Measurements from ENCODE around the gene CGRRF1.

The CGRRF1 gene

DNA sequence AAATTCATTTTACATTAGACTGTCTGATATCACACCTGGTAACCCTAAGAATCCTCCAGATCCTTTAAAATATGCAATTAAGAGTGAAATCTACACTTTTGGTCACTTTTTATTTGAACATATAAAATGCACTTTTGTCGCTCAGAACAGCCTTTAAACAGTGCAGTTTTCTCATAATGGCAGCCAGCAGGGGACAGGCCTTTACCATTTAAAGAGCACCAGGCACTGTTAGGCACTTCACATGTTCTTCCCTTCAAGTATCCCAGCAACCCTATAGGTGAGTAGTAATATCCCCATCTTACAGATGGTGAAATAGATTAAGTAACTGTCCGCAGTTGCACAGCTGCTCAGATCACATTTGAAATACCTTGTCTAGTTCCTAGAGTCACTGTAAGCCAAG lies 45.9 kb downstream of the CGRRF1 start:
- Histone ChIP-seq H3K36me3 (ENCODE audit: control insufficient read depth, insufficient read depth, low read length) (no peaks in the 10 kb centered on the region), H3K27me3 (replicated peaks; ENCODE audit: control insufficient read depth, insufficient read depth, low read length) (no peaks in the 10 kb centered on the region), H3K4me3 (replicated peaks; ENCODE audit: low read depth, low read length) (no peak overlapping the region)
- TF ChIP-seq, protein P1, sequence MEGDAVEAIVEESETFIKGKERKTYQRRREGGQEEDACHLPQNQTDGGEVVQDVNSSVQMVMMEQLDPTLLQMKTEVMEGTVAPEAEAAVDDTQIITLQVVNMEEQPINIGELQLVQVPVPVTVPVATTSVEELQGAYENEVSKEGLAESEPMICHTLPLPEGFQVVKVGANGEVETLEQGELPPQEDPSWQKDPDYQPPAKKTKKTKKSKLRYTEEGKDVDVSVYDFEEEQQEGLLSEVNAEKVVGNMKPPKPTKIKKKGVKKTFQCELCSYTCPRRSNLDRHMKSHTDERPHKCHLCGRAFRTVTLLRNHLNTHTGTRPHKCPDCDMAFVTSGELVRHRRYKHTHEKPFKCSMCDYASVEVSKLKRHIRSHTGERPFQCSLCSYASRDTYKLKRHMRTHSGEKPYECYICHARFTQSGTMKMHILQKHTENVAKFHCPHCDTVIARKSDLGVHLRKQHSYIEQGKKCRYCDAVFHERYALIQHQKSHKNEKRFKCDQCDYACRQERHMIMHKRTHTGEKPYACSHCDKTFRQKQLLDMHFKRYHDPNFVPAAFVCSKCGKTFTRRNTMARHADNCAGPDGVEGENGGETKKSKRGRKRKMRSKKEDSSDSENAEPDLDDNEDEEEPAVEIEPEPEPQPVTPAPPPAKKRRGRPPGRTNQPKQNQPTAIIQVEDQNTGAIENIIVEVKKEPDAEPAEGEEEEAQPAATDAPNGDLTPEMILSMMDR (IDR thresholded peaks at IDR 0.05; ENCODE audit: insufficient read depth, low read length, poor library complexity, severe bottlenecking) = no peak
- DNase-seq (ENCODE audit: extremely low read depth, insufficient read length) = no peak

DNA sequence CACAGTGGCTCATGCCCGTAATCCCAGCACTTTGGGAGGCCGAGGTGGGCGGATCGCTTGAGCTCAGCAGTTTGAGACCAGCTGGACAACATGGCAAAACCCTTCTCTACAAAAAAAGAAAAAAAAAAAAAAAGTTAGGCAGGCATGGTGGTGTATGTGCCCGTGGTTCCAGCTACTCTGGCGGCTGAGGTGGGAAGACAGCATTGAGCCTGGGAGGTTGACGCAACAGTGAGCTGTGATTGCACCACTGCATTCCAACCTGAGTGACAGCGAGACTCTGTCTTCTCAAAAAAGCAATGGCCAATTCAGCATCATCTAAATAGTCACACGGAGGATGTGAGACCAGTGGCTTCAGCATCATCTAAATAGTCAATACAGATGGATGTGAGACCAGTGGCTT lies 46.8 kb downstream of the CGRRF1 start:
- H3K4me3 ChIP-seq (replicated peaks; ENCODE audit: low read depth, low read length) = no peak overlapping the region
- no peaks in the 10 kb centered on the region for H3K36me3 ChIP-seq (ENCODE audit: control insufficient read depth, insufficient read depth, low read length)
- TF ChIP-seq, protein P1 (IDR thresholded peaks at IDR 0.05; ENCODE audit: insufficient read depth, low read length, poor library complexity, severe bottlenecking) = no peak
- no peaks in the 10 kb centered on the region for H3K27me3 ChIP-seq (replicated peaks; ENCODE audit: control insufficient read depth, insufficient read depth, low read length)
- no peak for DNase-seq (ENCODE audit: extremely low read depth, insufficient read length)

DNA sequence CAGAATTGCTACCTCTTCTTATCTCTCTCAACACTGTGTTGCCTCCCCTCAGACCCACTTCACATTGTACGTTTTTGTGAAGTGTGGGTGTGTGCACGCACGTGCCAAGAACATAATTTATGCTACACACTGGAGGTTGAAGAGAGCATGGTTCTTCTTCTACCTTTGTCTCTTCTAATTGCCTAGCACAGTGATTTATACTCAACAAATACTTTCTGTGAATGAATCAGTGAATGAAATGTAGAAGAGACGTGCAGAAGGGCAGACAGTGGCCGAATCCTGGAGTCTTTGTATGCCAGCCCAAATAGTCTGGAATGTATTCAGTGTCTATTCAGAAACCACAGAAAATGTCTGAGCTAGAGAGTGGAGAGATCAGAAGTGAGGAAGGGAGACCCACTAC lies 52.6 kb downstream of the CGRRF1 start:
- no peaks in the 10 kb centered on the region for H3K27me3 ChIP-seq (replicated peaks; ENCODE audit: control insufficient read depth, insufficient read depth, low read length)
- H3K36me3 ChIP-seq (ENCODE audit: control insufficient read depth, insufficient read depth, low read length) = no peaks in the 10 kb centered on the region
- TF ChIP-seq, protein P1 (IDR thresholded peaks at IDR 0.05; ENCODE audit: insufficient read depth, low read length, poor library complexity, severe bottlenecking) = no peak
- DNase-seq (ENCODE audit: extremely low read depth, insufficient read length) = no peak
- no peak overlapping the region for H3K4me3 ChIP-seq (replicated peaks; ENCODE audit: low read depth, low read length)

DNA sequence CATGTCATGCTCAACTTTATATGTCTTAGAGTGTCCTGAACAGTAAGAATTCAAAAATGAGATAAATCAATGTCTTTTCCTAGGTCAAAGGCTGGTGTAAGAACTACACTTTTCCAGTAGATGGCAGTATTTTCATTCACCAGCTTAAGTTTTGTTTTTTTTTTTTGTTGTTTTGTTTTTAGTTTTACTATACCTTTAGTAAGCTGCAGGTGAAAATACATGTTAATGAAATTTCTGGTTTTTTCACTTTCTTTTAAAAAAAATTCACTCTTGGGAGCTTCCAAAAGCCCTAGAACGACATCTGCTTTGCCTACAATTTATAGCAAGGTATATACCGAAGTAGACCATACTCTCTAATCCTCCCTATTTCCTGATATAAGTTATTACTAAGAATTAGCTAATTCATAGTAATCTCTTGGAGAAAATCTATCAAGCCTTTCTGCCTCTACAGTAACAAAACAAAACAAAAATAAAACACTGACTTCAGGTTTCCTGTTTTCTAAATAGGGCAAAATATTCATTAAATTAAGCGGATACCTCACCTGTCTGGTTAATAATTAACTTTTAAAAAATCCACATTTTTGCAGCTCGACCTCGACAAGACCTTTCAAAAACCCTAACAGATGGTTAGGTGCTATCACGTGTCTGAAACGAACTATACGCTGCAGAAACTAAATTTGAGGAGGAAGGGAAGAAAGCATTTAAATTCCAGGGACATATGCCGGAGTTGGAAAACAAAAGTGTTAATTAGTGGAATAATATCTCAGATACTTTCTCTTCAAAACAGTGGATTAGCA lies 54.6 kb downstream of the CGRRF1 start:
- peak; percentile 41 for DNase-seq (ENCODE audit: extremely low read depth, insufficient read length)
- Histone ChIP-seq H3K36me3 (ENCODE audit: control insufficient read depth, insufficient read depth, low read length) (no peaks in the 10 kb centered on the region), H3K27me3 (replicated peaks; ENCODE audit: control insufficient read depth, insufficient read depth, low read length) (no peaks in the 10 kb centered on the region), H3K4me3 (replicated peaks; ENCODE audit: low read depth, low read length) (peak overlapping the region; percentile 63)
- TF ChIP-seq, protein P1 (IDR thresholded peaks at IDR 0.05; ENCODE audit: insufficient read depth, low read length, poor library complexity, severe bottlenecking) = peak; percentile 59

DNA sequence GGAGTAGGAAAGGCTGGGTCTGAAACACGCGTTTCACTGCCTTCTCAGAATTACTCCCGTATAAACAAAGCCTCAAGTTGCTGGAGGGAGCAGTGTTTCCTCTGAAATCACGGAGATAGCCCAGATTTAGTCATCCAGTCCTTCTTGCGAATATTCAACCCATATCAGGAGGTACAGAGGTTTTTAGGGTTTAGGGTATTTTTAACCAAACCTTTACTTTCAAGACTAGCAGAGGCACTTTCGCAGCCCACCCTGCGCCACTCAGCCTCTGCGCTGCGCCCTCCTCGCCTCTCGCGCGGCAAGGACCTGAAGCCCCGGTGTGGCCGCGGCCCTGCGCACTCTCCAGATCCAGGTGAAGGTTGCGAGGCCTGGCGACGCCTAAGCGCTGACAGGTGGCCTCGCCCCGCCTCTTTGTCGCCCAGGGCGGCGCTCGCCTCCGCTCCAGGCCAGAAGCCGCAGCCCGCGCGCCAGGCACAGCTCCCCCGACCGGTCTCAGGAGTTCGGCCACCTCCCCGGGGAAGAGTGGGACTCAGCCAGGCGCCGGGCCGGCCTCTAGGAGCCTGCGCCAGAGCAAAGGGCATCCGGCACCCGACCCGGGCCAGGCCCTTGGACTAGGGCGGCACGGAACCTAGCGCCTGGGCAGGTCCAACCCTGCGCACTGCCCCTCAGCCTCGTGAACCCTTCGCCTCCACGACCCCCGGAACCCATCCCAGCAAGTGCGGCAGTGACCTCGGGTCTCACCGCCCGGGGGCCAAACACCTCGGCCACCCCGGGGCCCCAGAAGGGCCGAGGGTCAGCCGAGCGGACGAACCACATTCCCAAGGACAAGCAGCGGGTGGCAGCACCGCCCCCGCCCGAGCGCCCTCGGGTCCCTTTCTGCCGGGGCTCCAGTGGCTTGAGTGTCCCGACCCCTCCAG lies 55.4 kb downstream of the CGRRF1 start:
- Histone ChIP-seq H3K36me3 (ENCODE audit: control insufficient read depth, insufficient read depth, low read length) (no peaks in the 10 kb centered on the region), H3K27me3 (replicated peaks; ENCODE audit: control insufficient read depth, insufficient read depth, low read length) (no peaks in the 10 kb centered on the region), H3K4me3 (replicated peaks; ENCODE audit: low read depth, low read length) (peak overlapping the region; percentile 63)
- TF ChIP-seq, protein P1 (IDR thresholded peaks at IDR 0.05; ENCODE audit: insufficient read depth, low read length, poor library complexity, severe bottlenecking) = peak; percentile 38
- DNase-seq (ENCODE audit: extremely low read depth, insufficient read length) = peak; percentile 78

All from GM06990 (cell line).